Measurements from ENCODE around the gene KLK4. TPM values are rescaled to one million over a fixed set of nuclear protein-coding genes. Genes with fewer than 3 reads are reported as not detected.

The KLK4 gene
- total and polyA plus RNA-seq, 9 of the 15 experiments (the other 6 are each of a cell fraction or from before 2014, with no cell fraction given) = not detected

DNA sequence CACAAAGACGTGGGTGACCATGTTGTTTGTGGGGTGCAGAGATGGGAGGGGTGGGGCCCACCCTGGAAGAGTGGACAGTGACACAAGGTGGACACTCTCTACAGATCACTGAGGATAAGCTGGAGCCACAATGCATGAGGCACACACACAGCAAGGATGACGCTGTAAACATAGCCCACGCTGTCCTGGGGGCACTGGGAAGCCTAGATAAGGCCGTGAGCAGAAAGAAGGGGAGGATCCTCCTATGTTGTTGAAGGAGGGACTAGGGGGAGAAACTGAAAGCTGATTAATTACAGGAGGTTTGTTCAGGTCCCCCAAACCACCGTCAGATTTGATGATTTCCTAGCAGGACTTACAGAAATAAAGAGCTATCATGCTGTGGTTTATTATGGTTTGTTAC is 32.3 kb downstream of the KLK4 start (continued):
- TF ChIP-seq ARHGAP35 (IDR thresholded peaks at IDR 0.05; ENCODE audit: partially characterized antibody) (no peak), FOXA3 (CRISPR knock-in tag; conservative IDR thresholded peaks at IDR 0.05 in 1 of 2, IDR thresholded peaks at IDR 0.05 in 1 of 2) (0 out of 4 replicates have a peak, but pooled peaks of 1 of the 2 experiments have one; percentile 68), ZNF75A (CRISPR knock-in tag; IDR thresholded peaks at IDR 0.05) (no peak), ILF3 (IDR thresholded peaks at IDR 0.05; ENCODE audit: borderline replicate concordance) (no peak), LEF1 (IDR thresholded peaks at IDR 0.05) (peak; percentile 34; the same call in 1 of the 2 replicates), ZKSCAN1 (IDR thresholded peaks at IDR 0.05; ENCODE audit: low read depth, low read length) (no peak), BMI1 (IDR thresholded peaks at IDR 0.05; ENCODE audit: low read length) (no peak), NFYB (IDR thresholded peaks at IDR 0.05; ENCODE audit: extremely low read depth, insufficient read length) (no peak), ZKSCAN3 (CRISPR knock-in tag; IDR thresholded peaks at IDR 0.05) (no peak), LCOR (CRISPR knock-in tag; IDR thresholded peaks at IDR 0.05) (no peak), KLF10 (CRISPR knock-in tag; IDR thresholded peaks at IDR 0.05) (no peak), TGIF2 (CRISPR knock-in tag; IDR thresholded peaks at IDR 0.05) (no peak), ZNF184 (CRISPR knock-in tag; IDR thresholded peaks at IDR 0.05) (no peak), SP1 (CRISPR knock-in tag; IDR thresholded peaks at IDR 0.05) (no peak), KLF13 (tag; IDR thresholded peaks at IDR 0.05; ENCODE audit: borderline replicate concordance, low read depth) (no peak), RNF2 (IDR thresholded peaks at IDR 0.05) (no peak), GABPB1 (CRISPR knock-in tag; IDR thresholded peaks at IDR 0.05) (no peak), HNRNPL (IDR thresholded peaks at IDR 0.05; ENCODE audit: low read depth, low read length) (no peak), HSF4 (CRISPR knock-in tag; IDR thresholded peaks at IDR 0.05; ENCODE audit: borderline replicate concordance) (no peak), ZNF644 (tag; IDR thresholded peaks at IDR 0.05; ENCODE audit: low read depth) (no peak), SMARCC2 (IDR thresholded peaks at IDR 0.05; ENCODE audit: low read depth) (peak; percentile 43; the same call in 1 of the 2 replicates), PHF21A (IDR thresholded peaks at IDR 0.05; ENCODE audit: borderline replicate concordance, low read depth) (no peak), EGR1 (conservative IDR thresholded peaks at IDR 0.05) (peak; percentile 90)
- TF ChIP-seq, protein P1, sequence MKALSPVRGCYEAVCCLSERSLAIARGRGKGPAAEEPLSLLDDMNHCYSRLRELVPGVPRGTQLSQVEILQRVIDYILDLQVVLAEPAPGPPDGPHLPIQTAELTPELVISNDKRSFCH (CRISPR knock-in tag; IDR thresholded peaks at IDR 0.05) = no peak
- TF ChIP-seq, protein P1 (tag; IDR thresholded peaks at IDR 0.05) = no peak
- TF ChIP-seq, protein P2, sequence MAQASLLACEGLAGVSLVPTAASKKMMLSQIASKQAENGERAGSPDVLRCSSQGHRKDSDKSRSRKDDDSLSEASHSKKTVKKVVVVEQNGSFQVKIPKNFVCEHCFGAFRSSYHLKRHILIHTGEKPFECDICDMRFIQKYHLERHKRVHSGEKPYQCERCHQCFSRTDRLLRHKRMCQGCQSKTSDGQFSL (CRISPR knock-in tag; IDR thresholded peaks at IDR 0.05) = no peak
- TF ChIP-seq, protein P2 (tag; IDR thresholded peaks at IDR 0.05) = no peak
- TF ChIP-seq, protein P3, sequence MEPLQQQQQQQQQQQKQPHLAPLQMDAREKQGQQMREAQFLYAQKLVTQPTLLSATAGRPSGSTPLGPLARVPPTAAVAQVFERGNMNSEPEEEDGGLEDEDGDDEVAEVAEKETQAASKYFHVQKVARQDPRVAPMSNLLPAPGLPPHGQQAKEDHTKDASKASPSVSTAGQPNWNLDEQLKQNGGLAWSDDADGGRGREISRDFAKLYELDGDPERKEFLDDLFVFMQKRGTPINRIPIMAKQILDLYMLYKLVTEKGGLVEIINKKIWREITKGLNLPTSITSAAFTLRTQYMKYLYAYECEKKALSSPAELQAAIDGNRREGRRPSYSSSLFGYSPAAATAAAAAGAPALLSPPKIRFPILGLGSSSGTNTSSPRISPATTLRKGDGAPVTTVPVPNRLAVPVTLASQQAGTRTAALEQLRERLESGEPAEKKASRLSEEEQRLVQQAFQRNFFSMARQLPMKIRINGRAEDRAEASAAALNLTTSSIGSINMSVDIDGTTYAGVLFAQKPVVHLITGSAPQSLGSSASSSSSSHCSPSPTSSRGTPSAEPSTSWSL (CRISPR knock-in tag; IDR thresholded peaks at IDR 0.05; ENCODE audit: borderline replicate concordance) = no peak
- TF ChIP-seq, protein P4, sequence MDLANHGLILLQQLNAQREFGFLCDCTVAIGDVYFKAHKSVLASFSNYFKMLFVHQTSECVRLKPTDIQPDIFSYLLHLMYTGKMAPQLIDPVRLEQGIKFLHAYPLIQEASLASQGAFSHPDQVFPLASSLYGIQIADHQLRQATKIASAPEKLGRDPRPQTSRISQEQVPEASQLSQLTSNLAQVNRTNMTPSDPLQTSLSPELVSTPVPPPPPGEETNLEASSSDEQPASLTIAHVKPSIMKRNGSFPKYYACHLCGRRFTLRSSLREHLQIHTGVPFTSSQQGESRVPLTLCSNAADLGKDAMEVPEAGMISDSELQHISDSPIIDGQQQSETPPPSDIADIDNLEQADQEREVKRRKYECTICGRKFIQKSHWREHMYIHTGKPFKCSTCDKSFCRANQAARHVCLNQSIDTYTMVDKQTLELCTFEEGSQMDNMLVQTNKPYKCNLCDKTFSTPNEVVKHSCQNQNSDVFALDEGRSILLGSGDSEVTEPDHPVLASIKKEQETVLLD (IDR thresholded peaks at IDR 0.05) = no peak

Data from K562 (cell line).